NCI-H128 (cell line): ENCODE data around the gene PLSCR4.

ENCODE experiments used
- DNase-seq: peaks from one replicate; lab custom pipeline; 2025; ENCODE audit not compliant: unreplicated experiment; lab: John Stamatoyannopoulos, UW

Gene PLSCR4

GRCh38 chr3:146196789-146197188 lies 54.1 kb downstream of the PLSCR4 start:
- DNase-seq = no peak

GRCh38 chr3:146195605-146196004 lies 55.3 kb downstream of the PLSCR4 start:
- DNase-seq = no peak

GRCh38 chr3:146195030-146195429 lies 55.9 kb downstream of the PLSCR4 start:
- DNase-seq = no peak

- no peak for DNase-seq
Measured at GRCh38 chr3:146191051-146191450, 59.9 kb downstream of the PLSCR4 start.

GRCh38 chr3:146189519-146190173 lies 61.3 kb downstream of the PLSCR4 start:
- DNase-seq = no peak

GRCh38 chr3:146187334-146187950 lies 63.5 kb downstream of the PLSCR4 start:
- no peak for DNase-seq

GRCh38 chr3:146184241-146185015 lies 66.5 kb downstream of the PLSCR4 start:
- DNase-seq = no peak

- no peak for DNase-seq
Measured at GRCh38 chr3:146181216-146181615, 69.7 kb downstream of the PLSCR4 start.

- DNase-seq = no peak
Measured at GRCh38 chr3:146180376-146180775, 70.5 kb downstream of the PLSCR4 start.

GRCh38 chr3:146178006-146178689 lies 72.8 kb downstream of the PLSCR4 start:
- no peak for DNase-seq

GRCh38 chr3:146177519-146177918 lies 73.4 kb downstream of the PLSCR4 start:
- DNase-seq = no peak

GRCh38 chr3:146177072-146177471 lies 73.8 kb downstream of the PLSCR4 start:
- DNase-seq = no peak

GRCh38 chr3:146172586-146172985 lies 78.3 kb downstream of the PLSCR4 start:
- DNase-seq = no peak

GRCh38 chr3:146170591-146170990 lies 80.3 kb downstream of the PLSCR4 start:
- DNase-seq = no peak

- DNase-seq = no peak
Measured at GRCh38 chr3:146169891-146170290, 81.0 kb downstream of the PLSCR4 start.

- DNase-seq = no peak
Measured at GRCh38 chr3:146166826-146167225, 84.1 kb downstream of the PLSCR4 start.

- DNase-seq = no peak
Measured at GRCh38 chr3:146166415-146166821, 84.5 kb downstream of the PLSCR4 start.

GRCh38 chr3:146165877-146166276 lies 85.0 kb downstream of the PLSCR4 start:
- no peak for DNase-seq

GRCh38 chr3:146164971-146165769 lies 85.7 kb downstream of the PLSCR4 start:
- no peak for DNase-seq

GRCh38 chr3:146164506-146164905 lies 86.4 kb downstream of the PLSCR4 start:
- DNase-seq = no peak

- DNase-seq = no peak
Measured at GRCh38 chr3:146164071-146164470, 86.8 kb downstream of the PLSCR4 start.
